DMS153 treated with DMSO at 0.1 percent for 48 hours (cell line): ENCODE data around the gene CARS1.

Source experiments
- DNase-seq: peaks from one replicate; lab custom pipeline; 2025; ENCODE audit not compliant: unreplicated experiment; lab: John Stamatoyannopoulos, UW

The CARS1 gene

DNA sequence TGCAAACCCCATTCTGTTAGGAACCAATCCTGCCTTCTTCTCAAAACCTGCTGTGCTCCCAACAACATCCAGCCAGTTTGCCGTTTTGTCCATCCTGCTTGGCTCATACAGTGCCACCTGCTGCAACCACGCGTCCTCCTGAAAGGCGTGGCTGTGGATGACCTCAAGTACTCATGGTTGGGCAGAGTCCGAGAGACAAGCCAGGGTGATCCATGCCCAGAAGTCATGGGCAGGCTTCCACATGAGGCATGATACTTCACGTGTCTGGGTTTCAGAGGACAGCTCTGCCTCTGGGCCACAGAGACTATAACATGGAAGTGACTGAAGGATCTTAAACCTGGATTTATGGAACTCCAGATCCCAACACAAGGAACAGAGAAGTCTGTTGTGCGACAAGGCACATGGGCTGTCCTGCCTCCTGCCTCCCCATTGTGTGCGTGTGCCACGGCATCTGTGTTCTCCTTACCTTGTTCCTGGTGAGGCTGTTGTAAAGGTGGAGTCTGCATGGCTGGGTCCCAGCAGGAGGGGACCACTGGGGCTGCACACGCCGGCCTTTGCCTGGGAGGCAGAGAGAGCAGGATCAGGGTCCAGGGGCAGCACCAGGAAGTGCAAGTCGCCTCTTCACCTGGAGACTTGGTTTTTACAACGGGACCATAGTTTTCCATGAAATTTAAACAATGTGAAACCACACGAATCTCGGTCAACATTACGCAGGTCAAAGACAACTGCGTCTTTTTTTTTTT, 15.4 kb downstream of the CARS1 start:
- DNase-seq: no peak

DNA sequence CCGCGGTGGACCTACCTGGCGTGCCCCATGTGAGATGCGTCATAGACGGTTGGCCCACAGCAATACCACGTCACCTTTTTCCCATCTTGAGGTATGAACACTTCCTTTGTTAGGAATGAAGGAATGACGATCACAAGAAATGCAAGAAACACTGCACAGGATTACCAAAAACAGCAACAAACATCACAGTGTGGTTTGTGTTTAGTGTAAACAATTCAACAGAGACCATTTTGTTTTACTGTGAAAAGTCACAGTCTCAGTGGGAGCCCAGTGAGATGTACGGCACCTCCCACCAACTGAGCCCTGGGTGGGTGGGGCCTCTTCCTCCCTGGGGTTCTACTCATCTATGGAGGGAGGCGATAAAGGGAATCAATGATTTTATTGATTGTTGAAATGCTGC, 16.3 kb downstream of the CARS1 start:
- no peak for DNase-seq

DNA sequence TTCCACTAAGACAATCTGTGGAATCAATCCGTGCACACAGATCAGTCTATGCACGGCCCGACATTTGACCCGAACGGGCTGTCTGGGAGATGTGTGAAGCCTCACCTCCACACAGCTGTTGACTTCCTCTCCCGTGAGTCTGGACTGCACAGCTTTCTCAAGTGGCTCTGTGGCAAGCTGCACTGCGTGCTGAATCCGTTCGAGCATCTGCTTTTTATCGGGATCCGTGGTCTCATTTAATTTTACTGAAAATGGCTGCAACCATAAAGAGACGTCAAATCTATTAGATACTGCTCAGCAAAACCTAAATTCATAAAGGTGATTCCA, 19.3 kb downstream of the CARS1 start:
- DNase-seq: no peak

DNA sequence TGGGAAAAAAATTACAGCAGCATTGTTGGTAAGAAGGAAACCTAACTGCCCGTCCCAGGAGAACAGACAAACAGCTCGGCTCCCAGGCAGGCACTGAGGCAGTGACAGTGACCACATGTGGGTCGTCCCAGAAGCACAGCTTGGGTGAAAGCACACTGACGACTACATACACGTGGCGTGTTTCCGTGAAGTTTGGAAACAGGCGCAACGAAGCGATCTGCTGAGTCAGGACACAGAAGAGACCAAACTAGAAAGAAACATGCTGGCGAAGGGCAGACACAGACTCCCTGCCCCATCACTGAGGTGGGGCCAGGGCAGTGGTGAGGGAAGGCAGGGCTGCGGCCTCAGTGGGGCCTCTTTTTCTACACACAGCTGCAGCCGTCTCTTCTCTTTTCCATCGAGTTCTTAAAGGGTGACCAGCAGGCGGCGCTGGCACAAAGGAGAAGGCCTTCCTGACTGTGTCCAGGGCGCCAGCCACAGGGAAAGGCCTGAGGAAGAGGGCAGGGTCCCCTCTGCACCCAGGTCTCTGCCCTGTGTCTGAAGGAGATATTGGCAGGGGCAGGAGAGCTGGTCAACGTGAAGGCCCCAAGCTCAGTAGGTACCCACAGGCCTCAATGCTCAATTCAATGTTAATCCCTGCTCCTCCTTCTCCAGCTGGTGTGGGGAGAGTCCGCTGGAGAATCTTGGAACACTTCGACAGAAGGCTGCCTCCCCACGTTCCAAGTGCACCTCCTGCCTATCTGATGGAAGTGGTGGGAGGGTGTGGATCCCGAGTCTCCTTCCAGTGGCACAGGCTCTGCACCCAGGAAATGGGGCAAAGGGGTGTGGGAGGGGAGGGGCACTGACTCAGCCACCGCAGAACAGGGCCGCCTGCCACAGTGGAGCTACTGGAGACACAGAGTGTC, 19.9 kb downstream of the CARS1 start:
- DNase-seq: peak; percentile 62

DNA sequence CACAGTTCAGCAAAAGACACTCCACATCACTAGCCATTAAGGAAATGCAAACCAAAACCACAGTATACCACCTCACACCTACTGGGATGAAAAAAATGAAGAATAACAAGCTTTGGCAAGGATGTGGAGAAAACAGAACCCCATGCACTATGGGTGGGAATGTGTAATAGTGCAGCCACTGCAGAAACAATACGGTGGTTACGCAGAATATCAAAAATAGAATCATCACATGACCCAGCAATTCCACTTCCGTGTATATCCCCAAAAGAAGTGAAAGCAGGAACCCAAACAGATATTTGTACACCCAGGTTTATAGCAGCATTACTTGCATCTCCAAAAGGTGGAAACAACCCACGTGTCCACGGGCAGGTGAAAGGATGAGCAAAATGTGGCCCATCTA, 20.8 kb downstream of the CARS1 start:
- no peak for DNase-seq

DNA sequence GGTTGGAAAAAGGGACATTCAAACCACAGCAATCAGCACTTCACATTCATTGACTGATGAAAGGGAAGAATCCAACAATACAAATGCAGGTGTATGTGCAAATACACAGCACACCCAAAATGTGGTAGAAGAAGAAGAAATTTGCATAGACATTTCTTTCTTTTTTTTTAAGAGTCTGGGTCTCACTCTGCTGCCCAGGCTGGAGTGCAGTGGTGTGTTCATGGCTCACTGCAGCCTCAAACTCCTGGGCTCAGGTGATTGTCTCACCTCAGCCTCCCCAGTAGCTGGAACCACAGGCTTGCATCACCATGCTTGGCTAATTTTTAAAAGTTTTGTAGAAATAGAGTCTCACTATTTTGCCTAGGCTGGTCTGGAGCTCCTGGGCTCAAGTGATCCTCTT, 21.9 kb downstream of the CARS1 start:
- no peak for DNase-seq

DNA sequence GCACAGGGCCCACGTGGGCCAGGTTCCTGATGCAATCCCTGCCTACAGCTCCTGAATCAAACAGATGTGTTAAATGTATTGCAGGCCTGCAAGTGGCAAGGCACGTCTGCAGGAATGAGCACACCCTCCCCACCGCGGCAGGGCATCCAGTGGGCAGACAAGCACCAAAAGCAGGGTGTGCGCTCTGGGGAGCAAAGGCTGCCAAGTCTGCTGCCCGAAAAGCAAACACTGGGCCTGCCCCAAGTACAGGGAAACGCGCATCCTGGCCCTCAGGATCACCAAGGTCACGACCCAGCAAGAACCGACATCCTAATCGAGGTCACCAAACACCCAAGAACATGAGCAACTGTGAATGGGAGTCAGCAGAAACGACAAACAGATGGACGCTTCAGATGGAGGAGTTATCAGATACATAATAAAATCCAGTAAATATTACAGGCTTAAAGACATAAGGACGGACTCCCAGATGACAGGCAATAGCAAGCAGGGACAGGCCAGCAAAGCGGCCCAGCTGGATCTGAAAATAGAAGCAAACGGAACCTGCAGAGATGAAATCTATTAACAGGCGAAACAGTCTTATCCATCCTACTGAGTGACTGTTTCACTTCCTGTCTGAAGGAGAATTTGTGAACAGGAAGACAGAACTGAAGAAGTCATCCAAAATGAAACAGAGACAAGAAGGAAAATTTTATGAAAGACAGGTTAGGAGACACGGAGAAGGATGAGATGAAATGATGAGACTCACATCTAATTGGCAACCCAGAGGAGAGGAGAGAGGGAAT, 26.7 kb downstream of the CARS1 start:
- DNase-seq: no peak

DNA sequence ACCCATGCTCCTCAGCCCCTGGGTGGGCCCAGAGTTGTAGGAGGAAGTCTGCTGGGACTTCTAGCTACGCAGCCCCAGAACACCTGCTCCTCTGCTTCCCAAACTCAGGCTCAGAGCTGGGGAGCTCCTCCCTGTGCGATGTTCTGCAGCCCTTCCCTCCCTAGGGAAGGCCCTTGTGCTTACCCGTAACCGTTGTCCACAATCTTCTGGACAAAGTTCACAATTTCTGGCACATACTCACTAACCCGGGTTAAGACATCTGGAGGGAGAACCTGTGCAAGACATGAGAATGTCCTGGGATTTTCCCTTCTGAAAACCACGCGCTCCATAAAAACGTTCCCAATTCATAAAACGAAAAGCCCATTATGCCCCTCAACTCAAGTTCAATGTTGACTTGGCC, 28.4 kb downstream of the CARS1 start:
- DNase-seq: no peak

DNA sequence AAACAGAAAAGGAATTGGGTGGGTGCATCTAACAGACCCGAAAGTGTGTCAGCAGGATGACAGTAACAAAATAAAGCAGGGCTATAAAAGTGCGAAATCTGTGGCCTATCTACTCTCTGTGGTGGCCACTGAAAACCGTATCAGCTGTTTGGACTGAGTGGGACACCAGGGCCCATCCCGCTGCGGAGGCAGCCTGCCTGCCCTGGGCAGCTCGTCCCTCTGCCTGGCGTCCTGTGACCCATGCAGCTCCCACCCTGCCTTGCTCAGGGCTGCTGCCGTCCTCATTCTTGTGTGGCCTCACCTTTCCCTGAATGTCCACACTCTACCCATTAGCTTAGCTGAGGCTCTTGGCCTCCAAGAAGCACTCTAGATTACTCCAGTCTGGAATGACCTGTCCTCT, 30.4 kb downstream of the CARS1 start:
- no peak for DNase-seq

DNA sequence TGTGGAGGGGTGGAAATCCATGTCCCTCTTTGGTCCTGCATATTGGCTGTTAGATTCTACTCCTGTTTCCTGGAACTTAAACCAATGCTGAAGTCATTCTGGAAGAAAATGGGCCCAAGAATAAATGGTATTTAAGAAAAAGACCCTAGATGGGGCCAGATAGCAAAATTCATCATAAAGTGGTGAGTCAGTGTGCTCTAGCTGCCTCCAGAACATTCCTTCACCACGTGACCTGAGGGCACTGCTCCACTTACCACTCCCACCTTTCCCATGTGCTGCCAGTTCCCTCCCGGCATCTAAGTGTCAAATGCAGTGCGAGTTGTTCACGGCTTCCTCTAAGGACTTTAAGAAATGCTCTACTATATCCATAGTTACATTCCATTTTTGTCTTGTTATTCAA, 34.2 kb downstream of the CARS1 start:
- DNase-seq: no peak

DNA sequence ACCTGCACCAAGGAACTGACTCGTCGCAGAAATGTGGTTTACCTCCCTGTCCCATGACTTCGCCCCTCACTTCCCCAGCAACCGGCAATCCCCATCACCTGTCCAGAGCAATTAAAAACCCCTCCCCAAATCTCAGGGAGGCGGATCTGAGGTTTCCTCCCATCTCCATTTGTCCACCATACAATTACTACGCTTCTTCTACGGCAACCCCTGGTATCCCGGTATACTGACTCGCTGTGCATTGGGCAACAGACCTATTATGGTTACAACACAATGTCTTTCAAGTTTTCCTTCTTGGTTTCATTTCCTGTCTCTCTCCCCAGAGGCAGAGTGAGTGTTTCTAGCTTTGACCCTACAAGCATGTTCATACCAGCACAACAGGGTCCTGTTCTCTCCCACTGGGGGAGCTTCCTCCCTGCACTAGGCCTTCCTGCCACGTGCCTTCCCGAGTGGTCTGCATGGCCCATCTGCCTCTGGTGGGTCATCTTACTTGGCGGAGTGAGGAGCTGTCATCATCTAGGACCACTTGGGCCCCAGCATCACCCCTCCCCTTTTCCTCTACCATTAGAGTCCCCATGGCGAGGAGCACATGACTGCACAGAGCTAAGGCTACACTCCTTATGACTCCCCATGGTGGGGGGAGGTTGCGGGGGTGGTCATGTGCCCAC, 34.8 kb downstream of the CARS1 start:
- no peak for DNase-seq

DNA sequence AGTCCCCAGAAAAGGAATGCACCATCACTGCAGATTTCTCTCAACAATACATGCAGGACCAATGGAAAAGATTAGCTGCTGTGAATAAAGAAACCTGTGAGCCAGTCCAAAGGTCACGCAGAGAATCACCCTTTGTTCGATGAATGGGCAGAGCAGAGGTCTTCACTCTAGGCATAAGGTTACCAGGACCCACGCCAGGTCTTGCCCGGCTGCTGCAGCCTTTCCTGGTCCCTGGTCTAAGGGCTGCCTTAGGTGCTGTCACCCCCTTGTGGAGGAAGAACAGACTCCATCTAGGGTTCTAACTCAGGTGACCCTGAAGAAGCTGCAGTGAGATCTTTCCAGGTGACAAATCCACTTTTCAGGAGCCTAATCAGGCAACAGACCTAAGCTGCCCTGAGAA, 36.1 kb downstream of the CARS1 start:
- peak; percentile 45 for DNase-seq

DNA sequence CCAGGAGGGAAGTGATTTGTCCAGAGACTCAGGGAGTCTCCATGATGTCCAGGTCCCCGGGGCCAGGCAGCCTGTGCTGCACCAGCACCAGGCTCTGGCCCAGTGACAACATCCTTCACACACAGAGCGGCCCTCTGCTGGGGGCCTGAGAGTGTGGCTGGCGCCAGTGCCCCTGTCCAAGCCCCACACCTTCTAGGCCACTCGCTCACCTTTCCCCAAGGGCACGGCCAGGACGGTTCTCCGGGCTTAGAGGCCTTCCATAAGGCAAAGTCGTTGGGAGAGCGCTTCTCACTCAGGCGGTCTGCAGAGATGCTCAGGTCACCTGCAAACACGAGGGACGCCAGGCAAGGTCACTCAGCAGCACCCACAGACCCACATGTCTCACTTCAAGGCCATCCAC, 37.2 kb downstream of the CARS1 start:
- DNase-seq: no peak

DNA sequence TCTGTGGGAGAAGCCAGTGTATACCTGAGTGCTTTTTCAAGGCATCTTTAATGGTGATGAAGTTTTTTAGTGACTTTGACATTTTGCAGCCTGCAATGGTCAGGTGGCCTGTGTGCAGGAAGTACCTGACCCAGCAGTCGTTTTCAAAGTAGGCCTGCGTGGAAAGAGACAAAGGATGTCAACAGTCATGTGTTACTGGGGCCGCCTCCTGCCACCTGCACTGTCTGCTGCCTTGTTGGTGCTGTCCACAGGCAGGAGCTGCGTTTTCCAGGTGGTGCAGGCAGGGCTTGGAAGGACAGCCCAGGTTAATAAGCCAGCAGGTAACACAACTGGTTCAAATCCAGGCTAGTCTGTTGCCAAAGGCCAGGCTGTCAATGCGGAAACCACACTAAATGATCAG, 38.6 kb downstream of the CARS1 start:
- DNase-seq: no peak

DNA sequence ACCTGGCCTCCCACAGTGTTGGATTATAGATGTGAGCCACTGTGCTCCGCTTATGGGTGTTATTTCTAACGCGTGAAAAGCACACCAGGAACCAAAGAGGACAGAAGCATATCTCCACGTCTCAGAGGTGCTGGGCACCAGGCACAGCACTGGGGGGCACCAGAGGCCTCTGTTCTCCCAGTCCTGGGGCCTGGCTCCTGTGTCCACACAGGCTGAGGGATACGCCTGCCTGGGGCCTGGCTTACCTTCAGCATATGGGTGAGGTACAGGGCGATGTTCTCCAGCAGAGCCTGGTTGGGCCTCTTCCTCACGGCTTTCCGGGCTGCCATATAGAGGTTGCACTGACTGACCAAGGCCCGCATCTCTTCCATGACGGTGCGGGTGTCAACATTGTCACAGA, 40.4 kb downstream of the CARS1 start:
- DNase-seq: no peak

DNA sequence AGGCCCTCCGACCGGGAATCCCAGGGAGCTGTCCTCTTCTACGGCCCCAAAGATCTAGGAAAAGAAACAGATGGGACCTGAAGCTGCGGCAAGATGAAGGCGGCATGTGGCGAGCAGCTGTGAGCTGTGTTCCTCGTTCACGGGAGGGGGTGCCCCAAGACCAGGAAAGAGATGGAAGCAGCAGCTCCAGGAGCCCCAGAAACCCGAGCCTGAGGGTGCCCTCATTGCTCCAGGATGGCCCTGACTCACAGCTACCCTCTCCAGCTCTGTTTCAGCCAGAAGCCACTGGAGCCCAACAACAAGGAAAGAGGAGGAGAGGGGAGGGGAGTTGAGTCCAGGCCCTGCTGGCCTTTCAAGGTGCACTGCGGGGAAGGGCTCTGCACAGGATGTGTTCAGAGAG, 41.4 kb downstream of the CARS1 start:
- no peak for DNase-seq

DNA sequence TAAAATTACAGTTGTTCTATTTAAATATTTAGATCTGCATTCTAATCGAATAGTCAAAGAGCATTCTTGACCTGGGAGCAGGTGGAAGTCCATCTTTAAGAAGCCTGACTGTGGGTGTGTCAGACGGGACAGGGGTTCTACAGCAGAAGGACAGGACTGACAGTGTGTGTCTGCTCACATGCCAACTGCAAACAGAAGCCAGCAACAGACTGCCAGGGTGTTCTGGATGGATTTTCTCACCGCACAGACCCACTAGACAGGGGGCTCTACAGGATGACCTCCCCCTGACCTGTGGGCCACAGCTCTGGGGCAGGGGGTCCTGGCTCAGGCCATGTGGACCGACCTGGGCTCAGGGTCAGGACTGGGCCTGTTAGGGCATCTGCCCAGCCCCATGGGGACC, 42.3 kb downstream of the CARS1 start:
- DNase-seq: no peak

DNA sequence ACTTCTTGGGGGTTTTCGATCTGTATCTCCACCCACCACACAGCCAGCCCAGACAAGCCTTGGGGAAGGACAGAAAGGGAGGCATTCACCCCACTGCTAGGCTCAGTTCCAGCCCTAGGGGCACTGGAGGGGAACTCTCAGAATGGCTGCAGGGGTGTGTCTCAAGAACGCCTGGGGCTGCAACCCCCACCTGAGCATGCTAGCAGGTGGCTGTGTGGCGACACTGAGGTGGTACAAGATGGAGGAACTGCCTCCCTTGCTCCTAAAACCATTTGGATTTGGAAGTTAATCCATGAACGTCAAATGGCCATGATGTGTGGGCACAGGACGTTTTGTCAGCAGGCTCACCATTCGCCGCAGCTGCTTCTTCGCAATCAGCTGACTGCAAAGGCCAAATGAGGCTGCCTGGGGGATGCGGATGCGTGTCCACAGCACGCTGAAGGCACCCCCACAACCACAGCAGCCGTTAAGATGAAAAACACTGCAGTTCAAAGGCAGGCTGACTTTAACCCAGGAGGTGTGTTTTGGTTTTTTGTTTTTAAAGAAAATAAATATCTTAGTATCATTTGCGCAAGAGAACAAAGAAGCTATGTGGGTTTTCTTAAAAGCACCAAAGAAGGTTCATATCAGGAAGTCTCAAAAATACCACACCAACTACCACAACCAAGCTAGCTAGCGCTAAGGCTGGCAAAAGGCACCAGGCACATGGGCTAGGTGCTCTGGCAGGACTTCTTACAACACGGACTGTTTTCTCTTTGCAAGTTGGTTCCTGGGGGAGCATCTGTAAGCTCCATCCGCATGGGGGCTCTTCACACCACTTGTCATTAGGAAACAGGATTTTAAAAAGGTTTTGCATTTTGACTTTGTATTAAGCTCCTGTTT, 42.9 kb downstream of the CARS1 start:
- DNase-seq: no peak

DNA sequence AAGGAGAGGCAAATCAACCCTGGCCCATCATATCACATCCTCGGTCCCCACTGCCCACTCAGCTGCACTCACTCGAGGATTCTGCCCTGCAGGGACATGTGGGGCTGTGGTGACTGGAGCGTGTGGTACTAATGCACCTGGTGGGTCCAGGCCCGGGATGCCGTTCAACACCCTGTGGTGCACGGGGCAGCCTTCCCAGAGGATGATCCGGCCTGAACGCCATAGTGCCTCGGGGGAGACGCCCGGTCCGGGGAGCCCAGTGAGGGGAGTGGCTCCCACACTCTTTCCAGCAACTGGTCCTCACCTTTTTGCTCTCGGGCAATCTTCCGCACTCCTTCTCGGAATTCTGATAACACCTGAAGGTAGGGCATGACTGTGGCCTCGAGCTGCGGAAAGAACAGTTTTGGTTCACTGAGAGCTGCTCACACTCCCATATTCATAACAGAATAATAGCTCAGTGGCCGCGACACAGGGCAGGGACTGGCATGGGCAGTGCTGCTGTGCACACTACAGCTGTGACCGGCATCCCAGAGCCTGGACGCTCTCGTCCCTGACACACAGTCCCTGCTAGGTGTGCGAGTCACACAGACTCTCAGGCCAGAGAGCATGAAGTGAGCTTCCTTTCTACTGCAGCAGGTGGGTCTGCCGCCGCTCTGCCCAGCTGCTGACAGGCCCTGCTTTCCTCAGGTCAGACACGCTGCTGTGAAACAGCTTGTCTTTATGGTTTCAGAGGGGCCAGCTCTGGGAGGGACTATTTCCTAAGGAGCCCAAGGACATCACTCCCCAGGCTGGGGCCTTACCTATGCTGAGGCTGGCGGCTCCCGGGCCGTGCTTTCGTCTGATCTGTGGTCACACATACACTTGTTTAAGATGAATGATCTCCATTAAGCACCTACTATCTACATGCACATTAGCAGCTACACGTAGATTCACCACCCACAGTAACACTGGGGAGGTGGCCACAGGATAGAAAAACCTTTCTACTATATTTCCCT, 45.0 kb downstream of the CARS1 start:
- DNase-seq: no peak
